Spleen (tissue), 7 donors: ENCODE measurements around the gene SPATS2.

ENCODE experiments used
- CTCF ChIP-seq, 11 experiments: fragments of 200-600 bp in 7 of 11; fragments of 450-650 bp in 4 of 11; sonication (generic) in 4 of 11; IDR thresholded peaks in 8 of 11; conservative IDR thresholded peaks in 3 of 11; 1 replicate in 7 of 11; 2 replicates in 4 of 11; pipeline versions ENCODE4 v1.4.0 to v1.8.0; 2016 to 2021; ENCODE audit warnings: antibody characterized with exemption in 11 of 11, inconsistent platforms in 4 of 11, mild to moderate bottlenecking in 1 of 11
- POLR2A ChIP-seq, 3 donors: fragments of 450-650 bp; IDR thresholded peaks; one replicate each; pipeline ENCODE4 v1.5.1; 2017; ENCODE audit warnings: antibody characterized with exemption in 3 of 3, mild to moderate bottlenecking in 1 of 3
- donor health status: DM: no; HTN: no; CAD: no; lungs with moderate emphysema.
- donor health status: DM: no; HTN: no; CAD: no.
- donor health status: DM: no; HTN: no; CAD: no.

GRCh38 chr12:49540229-49541139 is 173.2 kb downstream of the SPATS2 start:
- no peak for TF ChIP-seq CTCF (IDR thresholded peaks at IDR 0.05 in 8 of 11, conservative IDR thresholded peaks at IDR 0.05 in 3 of 11)
- TF ChIP-seq POLR2A (IDR thresholded peaks at IDR 0.05) = no peak
